ENCODE data around the gene ZNF184. TPM values are rescaled to one million over a fixed set of nuclear protein-coding genes. Genes with fewer than 3 reads are reported as not detected.

The ZNF184 gene
- total RNA-seq, 1 experiment from 2014 or later = 7.1 TPM

DNA sequence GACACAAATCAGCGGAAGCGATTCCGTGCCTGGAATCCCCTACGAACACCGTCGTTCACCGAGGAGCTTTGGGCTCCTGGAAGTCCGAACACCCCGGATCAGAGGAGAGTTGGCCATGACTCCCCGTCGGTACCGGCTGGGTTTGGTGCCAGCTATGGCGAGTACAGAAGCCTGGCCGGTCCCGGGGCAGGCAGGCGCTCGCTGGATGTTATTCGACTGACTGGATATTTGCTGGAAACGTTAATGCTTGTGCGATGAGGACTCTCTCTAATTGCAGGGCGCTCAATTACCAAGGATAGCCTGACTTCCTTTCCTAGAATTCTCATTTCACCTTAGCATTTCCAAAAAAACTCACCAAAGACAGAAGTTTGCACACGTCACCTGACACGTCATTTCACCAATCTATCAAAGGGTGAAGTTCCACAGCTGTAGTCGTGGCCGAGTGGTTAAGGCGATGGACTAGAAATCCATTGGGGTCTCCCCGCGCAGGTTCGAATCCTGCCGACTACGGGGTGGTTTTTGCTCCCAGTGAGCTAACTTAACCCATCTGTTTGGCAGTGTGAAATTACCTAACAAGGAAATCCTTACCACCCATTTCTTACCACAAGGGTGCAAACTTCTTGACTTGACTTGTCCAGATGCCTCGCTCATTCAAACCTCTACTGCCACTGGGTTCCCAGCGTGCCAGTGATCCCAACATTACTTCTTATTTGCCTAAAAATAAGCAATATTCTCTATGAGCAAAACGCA lies 22.7 kb upstream of the ZNF184 start (continued):
- TF ChIP-seq, protein P1, sequence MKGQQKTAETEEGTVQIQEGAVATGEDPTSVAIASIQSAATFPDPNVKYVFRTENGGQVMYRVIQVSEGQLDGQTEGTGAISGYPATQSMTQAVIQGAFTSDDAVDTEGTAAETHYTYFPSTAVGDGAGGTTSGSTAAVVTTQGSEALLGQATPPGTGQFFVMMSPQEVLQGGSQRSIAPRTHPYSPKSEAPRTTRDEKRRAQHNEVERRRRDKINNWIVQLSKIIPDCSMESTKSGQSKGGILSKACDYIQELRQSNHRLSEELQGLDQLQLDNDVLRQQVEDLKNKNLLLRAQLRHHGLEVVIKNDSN (CRISPR knock-in tag; IDR thresholded peaks at IDR 0.05) = peak; percentile 35; the same call in 1 of the 2 replicates
- TF ChIP-seq E2F5 (CRISPR knock-in tag; IDR thresholded peaks at IDR 0.05) (no peak), TEAD1 (CRISPR knock-in tag; IDR thresholded peaks at IDR 0.05) (peak; percentile 77; the same call in 1 of the 2 replicates), ZBTB43 (CRISPR knock-in tag; IDR thresholded peaks at IDR 0.05) (peak; percentile 21; the same call in 1 of the 2 replicates), FOXK1 (CRISPR knock-in tag; IDR thresholded peaks at IDR 0.05) (peak; percentile 39; the same call in 1 of the 2 replicates), RORB (CRISPR knock-in tag; IDR thresholded peaks at IDR 0.05) (no peak), ZNF532 (CRISPR knock-in tag; IDR thresholded peaks at IDR 0.05; ENCODE audit: borderline replicate concordance) (no peak), ETV6 (CRISPR knock-in tag; IDR thresholded peaks at IDR 0.05) (peak; percentile 74), ZSCAN18 (CRISPR knock-in tag; IDR thresholded peaks at IDR 0.05) (no peak), CREM (CRISPR knock-in tag; IDR thresholded peaks at IDR 0.05) (peak; percentile 89), ZNF416 (CRISPR knock-in tag; IDR thresholded peaks at IDR 0.05) (0 out of 2 replicates have a peak, but pooled peaks have one; percentile 25), ZNF138 (CRISPR knock-in tag; conservative IDR thresholded peaks at IDR 0.05) (no peak), CBFB (CRISPR knock-in tag; IDR thresholded peaks at IDR 0.05; ENCODE audit: low read depth) (no peak)
- TF ChIP-seq, protein P2, sequence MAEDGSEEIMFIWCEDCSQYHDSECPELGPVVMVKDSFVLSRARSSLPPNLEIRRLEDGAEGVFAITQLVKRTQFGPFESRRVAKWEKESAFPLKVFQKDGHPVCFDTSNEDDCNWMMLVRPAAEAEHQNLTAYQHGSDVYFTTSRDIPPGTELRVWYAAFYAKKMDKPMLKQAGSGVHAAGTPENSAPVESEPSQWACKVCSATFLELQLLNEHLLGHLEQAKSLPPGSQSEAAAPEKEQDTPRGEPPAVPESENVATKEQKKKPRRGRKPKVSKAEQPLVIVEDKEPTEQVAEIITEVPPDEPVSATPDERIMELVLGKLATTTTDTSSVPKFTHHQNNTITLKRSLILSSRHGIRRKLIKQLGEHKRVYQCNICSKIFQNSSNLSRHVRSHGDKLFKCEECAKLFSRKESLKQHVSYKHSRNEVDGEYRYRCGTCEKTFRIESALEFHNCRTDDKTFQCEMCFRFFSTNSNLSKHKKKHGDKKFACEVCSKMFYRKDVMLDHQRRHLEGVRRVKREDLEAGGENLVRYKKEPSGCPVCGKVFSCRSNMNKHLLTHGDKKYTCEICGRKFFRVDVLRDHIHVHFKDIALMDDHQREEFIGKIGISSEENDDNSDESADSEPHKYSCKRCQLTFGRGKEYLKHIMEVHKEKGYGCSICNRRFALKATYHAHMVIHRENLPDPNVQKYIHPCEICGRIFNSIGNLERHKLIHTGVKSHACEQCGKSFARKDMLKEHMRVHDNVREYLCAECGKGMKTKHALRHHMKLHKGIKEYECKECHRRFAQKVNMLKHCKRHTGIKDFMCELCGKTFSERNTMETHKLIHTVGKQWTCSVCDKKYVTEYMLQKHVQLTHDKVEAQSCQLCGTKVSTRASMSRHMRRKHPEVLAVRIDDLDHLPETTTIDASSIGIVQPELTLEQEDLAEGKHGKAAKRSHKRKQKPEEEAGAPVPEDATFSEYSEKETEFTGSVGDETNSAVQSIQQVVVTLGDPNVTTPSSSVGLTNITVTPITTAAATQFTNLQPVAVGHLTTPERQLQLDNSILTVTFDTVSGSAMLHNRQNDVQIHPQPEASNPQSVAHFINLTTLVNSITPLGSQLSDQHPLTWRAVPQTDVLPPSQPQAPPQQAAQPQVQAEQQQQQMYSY (CRISPR knock-in tag; IDR thresholded peaks at IDR 0.05) = no peak
